Stimulated activated CD4-positive, alpha-beta T cell treated with anti-CD3 and anti-CD28 coated beads, Interleukin-12 subunit alpha, Interleukin-12 subunit beta, amount 100 ng/mL, for 24 hours (primary cell): ENCODE results near the gene MREG.
"Not testable (repeated sequence)": the region's sequence is repeated elsewhere in the genome, so short reads cannot be mapped to it uniquely, and the experiment has no call there.

Experiments
- DNase-seq, 2 experiments: peaks; one replicate each; pipeline ENCODE4 v3.0.0-alpha.2; 2020; ENCODE audit warnings: low read depth in 2 of 2

The MREG gene

GRCh38 chr2:215961981-215962380, 51.4 kb downstream of the MREG start:
- DNase-seq, result no peak

GRCh38 chr2:215958257-215958656, 55.1 kb downstream of the MREG start:
- no peak for DNase-seq

GRCh38 chr2:215957354-215958122, 55.8 kb downstream of the MREG start:
- DNase-seq, result not testable (repeated sequence)

GRCh38 chr2:215952860-215953637, 60.3 kb downstream of the MREG start:
- DNase-seq, result no peak

GRCh38 chr2:215951558-215951957, 61.8 kb downstream of the MREG start:
- no peak for DNase-seq

GRCh38 chr2:215949991-215950404, 63.4 kb downstream of the MREG start:
- DNase-seq, result no peak

- no peak for DNase-seq
Observed at GRCh38 chr2:215948051-215948450, 65.3 kb downstream of the MREG start.

GRCh38 chr2:215946586-215946985, 66.8 kb downstream of the MREG start:
- no peak for DNase-seq

- DNase-seq, result no peak
Observed at GRCh38 chr2:215942194-215942593, 71.2 kb downstream of the MREG start.

GRCh38 chr2:215941726-215942125, 71.6 kb downstream of the MREG start:
- no peak for DNase-seq

GRCh38 chr2:215940645-215941184, 72.6 kb downstream of the MREG start:
- DNase-seq, result no peak

GRCh38 chr2:215937190-215937589, 76.2 kb downstream of the MREG start:
- DNase-seq, result no peak

GRCh38 chr2:215933151-215933550, 80.2 kb downstream of the MREG start:
- no peak for DNase-seq

GRCh38 chr2:215931256-215931903, 82.0 kb downstream of the MREG start:
- DNase-seq, result peak; percentile 22 to 51

- no peak for DNase-seq
Observed at GRCh38 chr2:215930505-215931253, 82.7 kb downstream of the MREG start.

- DNase-seq, result no peak
Observed at GRCh38 chr2:215929602-215930335, 83.6 kb downstream of the MREG start.

- DNase-seq, result no peak
Observed at GRCh38 chr2:215928086-215928485, 85.3 kb downstream of the MREG start.

GRCh38 chr2:215926992-215927391, 86.4 kb downstream of the MREG start:
- not testable (repeated sequence) for DNase-seq

GRCh38 chr2:215921895-215922294, 91.5 kb downstream of the MREG start:
- no peak for DNase-seq

- DNase-seq, result peak; percentile 11 to 44
Observed at GRCh38 chr2:215920244-215921100, 92.9 kb downstream of the MREG start.
